Fibroblast of skin of right biceps (primary cell): ENCODE results near the gene LRWD1.
"Not testable (repeated sequence)": the region's sequence is repeated elsewhere in the genome, so short reads cannot be mapped to it uniquely, and the experiment has no call there.

Source experiments
- DNase-seq: peaks from one replicate; pipeline ENCODE4 v3.0.0-alpha.2; 2013

The LRWD1 gene

GRCh38 chr7:102469351-102469971 is 4.7 kb downstream of the LRWD1 start:
- no peak for DNase-seq

DNA sequence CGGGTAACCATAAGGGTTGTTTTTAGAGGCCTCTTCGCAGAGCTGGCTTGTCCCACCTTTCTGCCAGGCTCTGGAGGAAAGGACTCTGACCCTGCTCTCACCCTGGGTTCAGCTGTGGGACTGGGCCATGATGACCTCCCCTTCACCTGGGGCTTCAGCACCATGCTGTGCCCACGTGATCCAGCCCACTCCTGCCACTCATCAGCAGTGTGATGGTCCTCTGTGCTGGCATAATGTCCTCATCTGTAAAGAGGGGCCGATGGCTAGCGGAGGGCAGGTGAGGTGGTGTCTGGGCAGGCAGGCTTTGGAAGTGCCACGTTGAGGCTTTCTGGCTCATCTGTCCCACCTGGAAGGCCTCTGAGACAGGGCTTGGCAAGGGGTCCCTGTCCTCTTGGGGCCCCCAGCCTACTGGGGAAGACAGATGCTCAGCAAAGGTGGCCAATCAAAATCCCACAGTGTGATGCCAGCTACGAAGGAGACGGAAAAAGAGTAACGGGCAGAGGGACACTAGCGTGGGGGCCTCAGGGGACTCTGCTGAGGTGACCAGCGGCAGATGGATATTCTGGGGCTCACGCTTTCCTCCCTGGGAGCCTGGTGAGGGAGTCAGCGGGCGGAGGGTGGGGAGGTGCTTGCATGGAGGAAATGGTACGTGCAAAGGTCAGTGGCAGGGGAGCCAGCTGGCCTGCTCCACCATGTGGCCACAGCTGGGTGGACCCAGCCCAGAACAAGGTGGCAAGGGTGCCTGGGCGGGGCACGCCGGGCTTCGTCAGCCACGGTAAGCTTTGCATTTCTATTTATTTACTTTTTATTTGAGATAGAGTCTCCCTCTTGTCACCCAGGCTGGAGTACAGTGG is 5.4 kb downstream of the LRWD1 start:
- DNase-seq, result no peak

- no peak for DNase-seq
These were observed 7.0 kb downstream of the LRWD1 start for GRCh38 chr7:102471791-102472125.

- DNase-seq, result no peak
These were observed 7.6 kb downstream of the LRWD1 start for GRCh38 chr7:102472126-102473041.

- DNase-seq, result no peak
These were observed 8.6 kb downstream of the LRWD1 start for GRCh38 chr7:102473271-102473991.

DNA sequence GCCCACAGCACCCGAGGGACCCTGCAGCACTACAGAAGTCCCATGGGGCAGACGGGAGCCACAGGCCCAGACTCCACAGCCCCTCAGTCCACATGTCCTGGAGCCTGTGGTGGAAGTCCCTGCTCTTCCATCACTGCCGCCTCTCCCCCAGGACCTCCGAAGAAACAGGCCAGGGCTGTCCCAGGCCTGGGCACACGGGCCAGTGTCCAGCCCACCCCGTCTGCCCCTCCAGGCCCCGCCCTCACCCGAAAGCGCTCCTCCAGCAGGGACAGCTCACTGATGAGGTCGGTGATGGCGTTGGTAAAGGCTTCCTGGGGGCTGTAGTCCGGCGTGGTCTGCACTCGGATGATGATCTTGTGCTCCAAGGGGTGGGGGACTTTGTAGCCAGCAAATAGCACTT is 9.3 kb downstream of the LRWD1 start:
- DNase-seq, result not testable (repeated sequence)

GRCh38 chr7:102474736-102475435 is 10.1 kb downstream of the LRWD1 start:
- not testable (repeated sequence) for DNase-seq

GRCh38 chr7:102478314-102479208 is 13.8 kb downstream of the LRWD1 start, which contains the start of gene POLR2J:
Gene POLR2J (minus strand): TSS chr7:102478922. CDS start chr7:102478860, 62 bp downstream.
- peak; percentile 76 for DNase-seq

GRCh38 chr7:102479209-102479584 is 14.4 kb downstream of the LRWD1 start:
- DNase-seq, result not testable (repeated sequence)

DNA sequence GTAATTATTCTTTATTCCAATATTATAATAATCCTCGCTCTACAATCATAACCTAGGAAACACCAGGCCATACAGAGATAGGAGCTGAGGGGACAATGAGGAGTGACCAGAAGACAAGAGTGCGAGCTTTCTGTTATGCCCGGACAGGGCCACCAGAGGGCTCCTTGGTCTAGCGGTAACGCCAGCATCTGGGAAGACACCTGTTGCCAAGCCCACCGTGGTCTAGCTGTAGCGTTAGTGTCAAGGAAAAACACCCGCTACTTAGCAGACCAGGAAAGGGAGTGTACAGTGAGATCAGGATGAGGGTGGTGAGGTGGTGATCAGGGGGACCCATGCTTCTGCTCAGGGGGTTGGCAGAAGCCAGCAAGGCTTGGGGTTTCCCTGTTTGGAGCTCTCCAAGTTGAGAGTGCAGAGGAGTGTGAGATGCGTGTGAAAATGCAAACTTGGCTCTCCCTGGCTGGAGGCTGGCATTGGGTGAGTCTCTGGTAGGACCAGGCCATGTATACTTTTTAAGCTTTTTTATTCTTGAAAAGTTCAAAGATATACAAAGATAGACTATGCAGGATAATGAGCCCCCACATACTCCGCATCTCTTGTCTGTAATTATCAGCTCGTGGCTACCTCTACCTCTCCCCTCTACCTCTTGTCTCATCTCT is 15.3 kb downstream of the LRWD1 start:
- DNase-seq, result not testable (repeated sequence)

- DNase-seq, result not testable (repeated sequence)
These were observed 17.2 kb downstream of the LRWD1 start for GRCh38 chr7:102481962-102482361.

DNA sequence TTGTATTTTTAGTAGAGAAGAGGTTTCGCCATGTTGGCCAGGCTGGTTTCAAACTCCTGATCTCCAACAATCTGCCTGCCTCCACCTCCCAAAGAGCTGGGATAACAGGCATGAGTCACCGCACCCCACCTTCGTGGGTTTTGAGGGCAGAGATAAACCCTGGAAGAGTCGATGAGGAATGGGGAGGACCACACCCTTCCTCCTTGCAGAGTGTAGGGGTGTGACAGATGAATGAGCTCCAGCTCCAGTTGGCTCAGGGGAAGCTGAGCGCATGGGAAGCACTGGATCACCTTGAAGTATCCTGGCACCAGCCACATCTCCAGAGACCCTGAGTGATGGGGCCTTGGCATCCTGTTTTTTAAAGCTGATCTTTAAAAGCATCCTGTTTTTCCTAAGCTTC is 19.5 kb downstream of the LRWD1 start:
- not testable (repeated sequence) for DNase-seq

GRCh38 chr7:102490529-102491075 is 25.8 kb downstream of the LRWD1 start:
- DNase-seq, result not testable (repeated sequence)

- DNase-seq, result not testable (repeated sequence)
These were observed 28.6 kb downstream of the LRWD1 start for GRCh38 chr7:102493220-102493935.

DNA sequence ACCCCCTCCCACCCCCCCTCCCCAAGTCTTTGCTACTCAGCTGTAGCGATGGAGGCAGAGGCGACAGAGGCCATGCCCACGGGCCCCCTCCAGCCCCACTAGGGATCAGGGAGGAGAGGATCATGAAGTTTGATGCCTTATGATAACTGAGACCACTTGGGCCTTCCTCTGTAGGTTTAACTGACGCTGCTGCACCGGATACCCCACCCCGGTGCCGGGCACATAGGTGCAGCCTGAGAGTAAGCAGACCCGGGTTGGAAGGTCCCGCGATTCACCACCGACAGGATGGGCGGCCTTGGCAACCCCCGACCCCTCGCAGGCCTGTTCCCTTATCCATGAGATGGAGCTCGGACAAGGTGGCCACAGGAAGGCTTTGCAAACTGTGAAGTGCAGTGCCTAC is 29.2 kb downstream of the LRWD1 start:
- DNase-seq, result not testable (repeated sequence)

DNA sequence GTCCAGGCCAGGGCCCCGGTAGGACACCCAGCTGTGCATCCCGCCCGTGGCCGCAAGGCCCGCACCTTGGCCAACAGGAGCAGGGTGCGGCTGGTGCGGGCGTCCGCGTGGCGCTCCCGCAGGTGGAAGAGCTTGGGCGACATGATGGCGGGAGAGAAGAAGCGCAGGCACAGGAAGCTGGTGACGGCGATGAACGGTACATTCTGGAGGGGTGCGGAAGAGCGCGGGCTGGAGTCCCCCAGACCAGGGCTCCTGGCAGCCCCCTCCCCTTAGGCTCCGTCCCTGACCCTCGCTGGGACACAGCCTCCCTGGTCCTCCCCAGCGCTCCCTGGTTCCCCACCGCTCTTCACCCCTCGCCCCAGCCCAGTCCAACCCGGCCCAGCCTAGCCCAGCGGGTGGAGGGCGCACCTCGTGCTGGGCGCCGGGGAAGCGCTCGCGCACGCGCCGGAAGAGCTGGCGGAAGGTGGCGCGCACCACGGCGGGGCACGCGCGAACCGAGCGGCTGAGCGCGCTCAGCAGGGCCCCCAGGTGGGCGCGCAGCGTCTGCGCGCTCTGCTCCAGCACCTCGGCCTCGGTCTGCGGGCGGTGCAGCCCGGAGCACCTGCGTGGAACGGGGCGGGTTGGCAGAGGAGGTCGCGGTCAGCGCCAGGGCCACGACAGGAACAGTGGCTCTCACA is 29.8 kb downstream of the LRWD1 start:
- not testable (repeated sequence) for DNase-seq

- not testable (repeated sequence) for DNase-seq
These were observed 32.1 kb downstream of the LRWD1 start for GRCh38 chr7:102496861-102497260.

GRCh38 chr7:102497308-102497707 is 32.5 kb downstream of the LRWD1 start:
- DNase-seq, result not testable (repeated sequence)

GRCh38 chr7:102498321-102498720 is 33.5 kb downstream of the LRWD1 start:
- DNase-seq, result not testable (repeated sequence)
